ENCODE measurements around the gene STX10. TPM values are rescaled to one million over a fixed set of nuclear protein-coding genes. Genes with fewer than 3 reads are reported as not detected.

Gene STX10
- total and polyA plus RNA-seq, 2 experiments from 2014 or later = 66.5 to 82.2 TPM

GRCh38 chr19:13173139-13173737, 23.1 kb upstream of the STX10 start:
- Histone ChIP-seq H3K9me3 (ENCODE audit: low read depth) (no peaks in the 10 kb centered on the region), H3K9me2 (replicated peaks; ENCODE audit: insufficient read depth) (no peaks in the 10 kb centered on the region), H3K79me2 (peaks cover 15% of the 10 kb centered on the region), H3K27ac (no peak overlapping the region), H2AFZ (no peak overlapping the region), H3K4me3 (no peak overlapping the region), H3K4me2 (no peak overlapping the region), H3K27me3 (no peaks in the 10 kb centered on the region), H3K4me1 (ENCODE audit: insufficient read depth) (peaks cover 23% of the 10 kb centered on the region), H3K36me3 (replicated peaks; ENCODE audit: insufficient read depth, low read depth) (no peaks in the 10 kb centered on the region), H4K20me1 (ENCODE audit: insufficient read depth, poor library complexity, severe bottlenecking) (no peaks in the 10 kb centered on the region)
- TF ChIP-seq EZH2phosphoT487 (IDR thresholded peaks at IDR 0.05; ENCODE audit: low read depth, severe bottlenecking, unreplicated experiment) = no peak
- TF ChIP-seq CTCF (IDR thresholded peaks at IDR 0.05; ENCODE audit: poor library complexity) = no peak
- TF ChIP-seq EZH2 (IDR thresholded peaks at IDR 0.05; ENCODE audit: borderline replicate concordance) = no peak
- WGBS (ENCODE audit: low lambda C conversion rate, missing lambda C conversion rate) = 91% methylated on average over 12 of the region's 12 CpGs
- DNase-seq (ENCODE audit: low spot score) = no peak

- peaks cover 15% of the 10 kb centered on the region for H3K79me2 ChIP-seq
- no peaks in the 10 kb centered on the region for H3K27me3 ChIP-seq
- H3K4me1 ChIP-seq (ENCODE audit: insufficient read depth) = peaks cover 30% of the 10 kb centered on the region
- no peak overlapping the region for H2AFZ ChIP-seq
- H3K9me3 ChIP-seq (ENCODE audit: low read depth) = no peaks in the 10 kb centered on the region
- H4K20me1 ChIP-seq (ENCODE audit: insufficient read depth, poor library complexity, severe bottlenecking) = no peaks in the 10 kb centered on the region
- peak overlapping the region; percentile 42 for H3K27ac ChIP-seq
- TF ChIP-seq CTCF (IDR thresholded peaks at IDR 0.05; ENCODE audit: poor library complexity) = no peak
- TF ChIP-seq EZH2 (IDR thresholded peaks at IDR 0.05; ENCODE audit: borderline replicate concordance) = no peak
- TF ChIP-seq EZH2phosphoT487 (IDR thresholded peaks at IDR 0.05; ENCODE audit: low read depth, severe bottlenecking, unreplicated experiment) = no peak
- H3K36me3 ChIP-seq (replicated peaks; ENCODE audit: insufficient read depth, low read depth) = no peaks in the 10 kb centered on the region
- peak; percentile 76 for DNase-seq (ENCODE audit: low spot score)
- H3K4me3 ChIP-seq = no peak overlapping the region
- no peaks in the 10 kb centered on the region for H3K9me2 ChIP-seq (replicated peaks; ENCODE audit: insufficient read depth)
- WGBS (ENCODE audit: low lambda C conversion rate, missing lambda C conversion rate) = 81% methylated on average over 16 of the region's 18 CpGs
- H3K4me2 ChIP-seq = no peak overlapping the region
These were observed 22.4 kb upstream of the STX10 start for GRCh38 chr19:13172346-13173138.

GRCh38 chr19:13171146-13171545, 21.0 kb upstream of the STX10 start:
- Histone ChIP-seq H3K27ac (no peak overlapping the region), H4K20me1 (ENCODE audit: insufficient read depth, poor library complexity, severe bottlenecking) (no peaks in the 10 kb centered on the region), H2AFZ (no peak overlapping the region), H3K4me3 (no peak overlapping the region), H3K79me2 (peaks cover 15% of the 10 kb centered on the region), H3K36me3 (replicated peaks; ENCODE audit: insufficient read depth, low read depth) (no peaks in the 10 kb centered on the region), H3K9me2 (replicated peaks; ENCODE audit: insufficient read depth) (no peaks in the 10 kb centered on the region), H3K27me3 (no peaks in the 10 kb centered on the region), H3K4me2 (no peak overlapping the region), H3K4me1 (ENCODE audit: insufficient read depth) (peaks cover 39% of the 10 kb centered on the region), H3K9me3 (ENCODE audit: low read depth) (no peaks in the 10 kb centered on the region)
- DNase-seq (ENCODE audit: low spot score) = no peak
- 97% methylated on average over 7 of the region's 7 CpGs for WGBS (ENCODE audit: low lambda C conversion rate, missing lambda C conversion rate)
- TF ChIP-seq EZH2 (IDR thresholded peaks at IDR 0.05; ENCODE audit: borderline replicate concordance) = no peak
- TF ChIP-seq EZH2phosphoT487 (IDR thresholded peaks at IDR 0.05; ENCODE audit: low read depth, severe bottlenecking, unreplicated experiment) = no peak
- TF ChIP-seq CTCF (IDR thresholded peaks at IDR 0.05; ENCODE audit: poor library complexity) = no peak

Data from hepatocyte (in vitro differentiated cells).